IMR-90 (cell line): ENCODE measurements around the gene CSRNP3. TPM values are rescaled to one million over a fixed set of nuclear protein-coding genes. Genes with fewer than 3 reads are reported as not detected.

ENCODE experiments used
- ATAC-seq: fragments of 200-7000 bp; cut with Tn5 transposase; 2 replicates; pipeline ENCODE4 v1.9.1; 2020; ENCODE audit warnings: low read depth, mild to moderate bottlenecking, moderate library complexity
- BruUV-seq: library from RNA; stranded (reverse); fragments of 400-500 nt; replicated peaks from 2 replicates; lab custom pipeline; 2021; lab: Mats Ljungman, UMichigan
- CTCF ChIA-PET: fragments of 300-600 bp; formaldehyde crosslinking; extraction: SDS; loops from one replicate; lab custom pipeline; 2021; ENCODE audit warnings: antibody characterized with exemption; lab: Yijun Ruan, JAX
- POLR2A ChIA-PET: fragments of 300-600 bp; sonication (Branson Sonifier 250); formaldehyde crosslinking; loops from one replicate; lab custom pipeline; 2022; ENCODE audit warnings: antibody characterized with exemption; ENCODE audit not compliant: unreplicated experiment; lab: Charles Lee
- DNase-seq: peaks from one replicate; pipeline ENCODE4 v3.0.0; 2013
- H2AFZ ChIP-seq: replicated peaks from 2 replicates; pipeline ENCODE3; 2013; ENCODE audit warnings: low read length, mild to moderate bottlenecking; ENCODE audit not compliant: poor library complexity
- H2AK5ac ChIP-seq: 2 replicates; pipeline ENCODE4 v1.6.1; 2013; ENCODE audit warnings: low read depth, low read length, inconsistent platforms
- H2AK9ac ChIP-seq: replicated peaks from 2 replicates; pipeline ENCODE3; 2013; ENCODE audit warnings: mild to moderate bottlenecking, low read depth, low read length, moderate library complexity; ENCODE audit not compliant: poor library complexity
- H2BK120ac ChIP-seq: 2 replicates; pipeline ENCODE4 v1.6.1; 2013; ENCODE audit warnings: low read depth, low read length, inconsistent platforms
- H2BK15ac ChIP-seq: 3 replicates; pipeline ENCODE4 v1.6.1; 2013; ENCODE audit warnings: low read depth, low read length, inconsistent platforms
- H2BK20ac ChIP-seq: 2 replicates; pipeline ENCODE4 v1.6.1; 2013; ENCODE audit warnings: low read depth, mild to moderate bottlenecking, inconsistent platforms, low read length, moderate library complexity
- H2BK5ac ChIP-seq: 2 replicates; pipeline ENCODE4 v1.6.1; 2013; ENCODE audit warnings: mild to moderate bottlenecking, low read depth, low read length, inconsistent platforms; ENCODE audit not compliant: poor library complexity, severe bottlenecking
- H3K14ac ChIP-seq: replicated peaks from 2 replicates; pipeline ENCODE4 v1.6.1; 2013; ENCODE audit warnings: low read depth, low read length, inconsistent platforms
- H3K18ac ChIP-seq: 2 replicates; pipeline ENCODE4 v1.6.1; 2013; ENCODE audit warnings: low read depth, low read length, control low read depth
- H3K23ac ChIP-seq: 2 replicates; pipeline ENCODE4 v1.6.1; 2013; ENCODE audit warnings: low read depth, low read length, inconsistent platforms
- H3K27ac ChIP-seq: 2 replicates; pipeline ENCODE4 v1.5.1; 2013; ENCODE audit warnings: mild to moderate bottlenecking, control low read depth, low read length; ENCODE audit not compliant: insufficient read depth
- H3K27me3 ChIP-seq: 2 replicates; pipeline ENCODE4 v1.6.1; 2013; ENCODE audit warnings: low read length; ENCODE audit not compliant: control insufficient read depth, insufficient read depth
- H3K36me3 ChIP-seq: 2 replicates; pipeline ENCODE4 v1.6.1; 2013; ENCODE audit warnings: low read length, mixed read lengths; ENCODE audit not compliant: control insufficient read depth, insufficient read depth
- H3K4ac ChIP-seq: 2 replicates; pipeline ENCODE4 v1.6.1; 2013; ENCODE audit warnings: low read depth, low read length, inconsistent platforms
- H3K4me1 ChIP-seq: 2 replicates; pipeline ENCODE4 v1.6.1; 2013; ENCODE audit warnings: low read length, mixed read lengths; ENCODE audit not compliant: control insufficient read depth, insufficient read depth
- H3K4me2 ChIP-seq: 2 replicates; pipeline ENCODE4 v1.6.1; 2013; ENCODE audit warnings: low read depth, mild to moderate bottlenecking, control low read depth, low read length, moderate library complexity
- H3K4me3 ChIP-seq: 2 replicates; pipeline ENCODE4 v1.5.1; 2013; ENCODE audit warnings: low read depth, mild to moderate bottlenecking, control low read depth, low read length, moderate library complexity; ENCODE audit not compliant: insufficient read depth
- H3K56ac ChIP-seq: 2 replicates; pipeline ENCODE4 v1.6.1; 2013; ENCODE audit warnings: low read length, inconsistent platforms; ENCODE audit not compliant: insufficient read depth; ENCODE audit errors: extremely low read depth
- H3K79me1 ChIP-seq, 2 experiments: 2 replicates each; pipeline ENCODE4 v1.6.1; 2013; ENCODE audit warnings: low read length in 2 of 2, inconsistent platforms in 1 of 2, low read depth in 1 of 2
- H3K9ac ChIP-seq: 2 replicates; pipeline ENCODE4 v1.6.1; 2013; ENCODE audit warnings: low read depth, low read length, control low read depth
- H3K9me1 ChIP-seq: 2 replicates; pipeline ENCODE4 v1.6.1; 2013; ENCODE audit warnings: low read length, inconsistent platforms; ENCODE audit not compliant: insufficient read depth
- H3K9me3 ChIP-seq: 2 replicates; pipeline ENCODE4 v1.6.1; 2013; ENCODE audit warnings: low read length; ENCODE audit not compliant: control insufficient read depth, insufficient read depth
- H4K20me1 ChIP-seq: 2 replicates; pipeline ENCODE4 v1.6.1; 2013; ENCODE audit warnings: low read length, inconsistent platforms; ENCODE audit not compliant: insufficient read depth
- H4K5ac ChIP-seq: 2 replicates; pipeline ENCODE4 v1.6.1; 2013; ENCODE audit warnings: mild to moderate bottlenecking, low read depth, low read length, control low read depth
- H4K8ac ChIP-seq, 2 experiments: 2 replicates each; pipeline ENCODE4 v1.6.1; 2013; ENCODE audit warnings: low read depth in 2 of 2, low read length in 2 of 2, control low read depth in 1 of 2, inconsistent platforms in 1 of 2
- H4K91ac ChIP-seq: 2 replicates; pipeline ENCODE4 v1.6.1; 2013; ENCODE audit warnings: low read depth, low read length, inconsistent platforms; ENCODE audit not compliant: insufficient read depth
- BHLHE40 ChIP-seq: fragments of 150-350 bp; IDR thresholded peaks from 2 replicates; pipeline ENCODE4 v1.6.1; 2016; ENCODE audit warnings: mild to moderate bottlenecking, low read depth, low read length
- CEBPB ChIP-seq: IDR thresholded peaks from 2 replicates; pipeline ENCODE4 v1.6.1; 2012; ENCODE audit warnings: low read depth, low read length, improper control_type of control experiment
- MAFK ChIP-seq: IDR thresholded peaks from 2 replicates; pipeline ENCODE4 v1.6.1; 2012; ENCODE audit warnings: low read depth, low read length, improper control_type of control experiment
- MAZ ChIP-seq: IDR thresholded peaks from 2 replicates; pipeline ENCODE4 v1.6.1; 2012; ENCODE audit warnings: low read depth, mild to moderate bottlenecking, low read length, improper control_type of control experiment, moderate library complexity, borderline replicate concordance
- RAD21 ChIP-seq: IDR thresholded peaks from 2 replicates; pipeline ENCODE4 v1.6.1; 2012; ENCODE audit warnings: low read length, improper control_type of control experiment
- RCOR1 ChIP-seq: IDR thresholded peaks from 2 replicates; pipeline ENCODE4 v1.6.1; 2012; ENCODE audit warnings: mild to moderate bottlenecking, low read length, improper control_type of control experiment; ENCODE audit not compliant: insufficient replicate concordance
- RFX5 ChIP-seq: IDR thresholded peaks from 2 replicates; pipeline ENCODE4 v1.8.0; 2012; ENCODE audit warnings: low read depth, mild to moderate bottlenecking, low read length, moderate library complexity
- dilution Hi-C: fragments of 300-500 bp; cut with HindIII; formaldehyde crosslinking; loops from one replicate; pipeline ENCODE4 v1.14.3; 2018; ENCODE audit warnings: low sequenced_read_pairs; ENCODE audit not compliant: unreplicated experiment
- in situ Hi-C: fragments of 300-500 bp; cut with MboI; formaldehyde crosslinking; loops from 3 replicates; pipeline ENCODE4 v1.14.3; 2019; ENCODE audit warnings: low sequenced_read_pairs, inconsistent platforms, mixed read lengths
- intact Hi-C: fragments of 100-400 bp; cut with micrococcal nuclease; formaldehyde crosslinking; loops from 2 replicates; pipeline ENCODE4 v1.10.0; 2022
- polyA plus RNA-seq, 3 experiments: library from polyadenylated mRNA; depleted of rRNA; stranded (reverse); fragments of >200 nt; gene quantifications; 2 replicates each; pipeline ENCODE4 v1.2.3, GENCODE V29; 2012; ENCODE audit warnings: low replicate concordance in 1 of 3
- total RNA-seq: library from RNA; depleted of rRNA; stranded (reverse); fragments of >200 nt; gene quantifications from 2 replicates; pipeline ENCODE4 v1.2.3, GENCODE V29; 2012

CSRNP3 gene
- total and polyA plus RNA-seq, 2 of the 4 experiments (the other 2 are of a cell fraction), result 0.21 to 0.72 TPM

DNA sequence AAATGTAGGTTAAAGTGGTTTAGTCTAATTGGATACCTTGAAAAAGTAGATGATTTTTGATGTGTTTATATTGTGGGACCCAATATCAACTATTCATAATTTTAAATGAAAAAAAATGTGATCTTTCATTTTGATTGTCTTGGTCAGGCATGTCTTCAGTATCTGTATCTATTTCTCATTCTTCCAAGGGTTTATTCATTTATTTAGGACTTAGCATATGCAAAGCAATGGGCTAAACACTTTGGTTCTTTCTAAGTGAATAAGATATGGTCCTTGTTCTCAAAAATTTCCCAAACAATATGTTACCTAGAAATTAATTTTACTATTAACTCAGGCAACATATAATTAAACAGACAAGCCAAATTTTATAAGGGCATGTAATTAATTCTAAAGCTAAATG is 49.1 kb downstream of the CSRNP3 start:
- no peak overlapping the region for H3K56ac ChIP-seq
- H4K91ac ChIP-seq, result no peak overlapping the region
- TF ChIP-seq BHLHE40, result no peak
- no peak for TF ChIP-seq MAZ
- no peak for TF ChIP-seq RAD21
- TF ChIP-seq CEBPB, result no peak
- no peak for TF ChIP-seq MAFK
- no peak for TF ChIP-seq RFX5
- no peak for TF ChIP-seq RCOR1
- H3K36me3 ChIP-seq, result no peaks in the 10 kb centered on the region
- H3K27ac ChIP-seq, result no peak overlapping the region
- no peak overlapping the region for H2AFZ ChIP-seq
- no peak overlapping the region for H4K8ac ChIP-seq
- no peaks in the 10 kb centered on the region for H3K9me1 ChIP-seq
- no peak overlapping the region for H3K14ac ChIP-seq
- POLR2A ChIA-PET, result no interaction called here
- no peak overlapping the region for H4K5ac ChIP-seq
- no peak overlapping the region for H2BK15ac ChIP-seq
- dilution Hi-C loops, result no loop called here
- no peak overlapping the region for H3K4ac ChIP-seq
- no peak overlapping the region for H2BK20ac ChIP-seq
- H2BK5ac ChIP-seq, result no peak overlapping the region
- H3K4me2 ChIP-seq, result no peak overlapping the region
- no peak overlapping the region for H3K4me3 ChIP-seq
- in situ Hi-C loops, result no loop called here
- ATAC-seq (no peak), DNase-seq (no peak)
- H3K23ac ChIP-seq, result no peak overlapping the region
- H2AK5ac ChIP-seq, result no peak overlapping the region
- BruUV-seq, result no TSS peak
- no peaks in the 10 kb centered on the region for H3K4me1 ChIP-seq
- intact Hi-C loops, result no loop called here
- CTCF ChIA-PET, result interaction anchor here (0.6 to 1.1 kb wide), 4 partner anchors 9 to 63 kb away, joined by 3 to 4 read pairs (median 4); no protein-coding TSS in a partner anchor
- no peaks in the 10 kb centered on the region for H4K20me1 ChIP-seq
- H3K9ac ChIP-seq, result no peak overlapping the region
- no peak overlapping the region for H3K18ac ChIP-seq
- no peaks in the 10 kb centered on the region for H3K27me3 ChIP-seq
- no peaks in the 10 kb centered on the region for H3K9me3 ChIP-seq
- H2AK9ac ChIP-seq, result no peak overlapping the region
- no peak overlapping the region for H2BK120ac ChIP-seq
- no peaks in the 10 kb centered on the region for H3K79me1 ChIP-seq
